ENCODE results near the gene RHOT2. TPM values are rescaled to one million over a fixed set of nuclear protein-coding genes. Genes with fewer than 3 reads are reported as not detected.

RHOT2 gene
- total RNA-seq, 1 experiment from 2014 or later: 184 TPM

GRCh38 chr16:621526-622105 lies 46.3 kb upstream of the RHOT2 start:
- Histone ChIP-seq H3K27ac (ENCODE audit: low read depth, low read length, poor library complexity, severe bottlenecking) (no peak overlapping the region), H3K27me3 (replicated peaks; ENCODE audit: insufficient read depth, low read depth, low read length, poor library complexity) (no peaks in the 10 kb centered on the region), H3K36me3 (ENCODE audit: insufficient read depth, low read length, poor library complexity, severe bottlenecking) (peaks cover 4% of the 10 kb centered on the region), H3K9me3 (ENCODE audit: low read depth, low read length, poor library complexity, severe bottlenecking) (no peaks in the 10 kb centered on the region), H3K4me1 (ENCODE audit: insufficient read depth, low read length, poor library complexity, severe bottlenecking) (peaks cover 5% of the 10 kb centered on the region), H3K4me3 (ENCODE audit: low read depth, low read length, poor library complexity, severe bottlenecking) (no peak overlapping the region)
- TF ChIP-seq CTCF (conservative IDR thresholded peaks at IDR 0.05; ENCODE audit: low read depth, low read length) (no peak), EZH2 (IDR thresholded peaks at IDR 0.05; ENCODE audit: borderline replicate concordance, low read depth, low read length, poor library complexity, severe bottlenecking) (no peak)
- intact Hi-C loops (cut with micrococcal nuclease; ENCODE audit: unreplicated experiment): no loop called here
- POLR2A ChIA-PET (ENCODE audit: low non-redundant PET): no interaction called here
- DNase-seq (ENCODE audit: low spot score): no peak
- CTCF ChIA-PET: no interaction called here
- no TSS peak for BruUV-seq (replicated peaks)

GRCh38 chr16:622920-623280 lies 45.0 kb upstream of the RHOT2 start:
- ChIA-PET CTCF (no interaction called here), POLR2A (ENCODE audit: low non-redundant PET) (no interaction called here)
- BruUV-seq (replicated peaks): no TSS peak
- Histone ChIP-seq H3K9me3 (ENCODE audit: low read depth, low read length, poor library complexity, severe bottlenecking) (no peaks in the 10 kb centered on the region), H3K36me3 (ENCODE audit: insufficient read depth, low read length, poor library complexity, severe bottlenecking) (peaks cover 4% of the 10 kb centered on the region), H3K4me3 (ENCODE audit: low read depth, low read length, poor library complexity, severe bottlenecking) (no peak overlapping the region), H3K27me3 (replicated peaks; ENCODE audit: insufficient read depth, low read depth, low read length, poor library complexity) (no peaks in the 10 kb centered on the region), H3K4me1 (ENCODE audit: insufficient read depth, low read length, poor library complexity, severe bottlenecking) (peaks cover 5% of the 10 kb centered on the region), H3K27ac (ENCODE audit: low read depth, low read length, poor library complexity, severe bottlenecking) (no peak overlapping the region)
- no peak for TF ChIP-seq EZH2 (IDR thresholded peaks at IDR 0.05; ENCODE audit: borderline replicate concordance, low read depth, low read length, poor library complexity, severe bottlenecking)
- no peak for TF ChIP-seq CTCF (conservative IDR thresholded peaks at IDR 0.05; ENCODE audit: low read depth, low read length)
- DNase-seq (ENCODE audit: low spot score): no peak
- intact Hi-C loops (cut with micrococcal nuclease; ENCODE audit: unreplicated experiment): no loop called here

GRCh38 chr16:624526-625070 lies 43.3 kb upstream of the RHOT2 start:
- POLR2A ChIA-PET (ENCODE audit: low non-redundant PET): no interaction called here
- TF ChIP-seq EZH2 (IDR thresholded peaks at IDR 0.05; ENCODE audit: borderline replicate concordance, low read depth, low read length, poor library complexity, severe bottlenecking) (no peak), CTCF (conservative IDR thresholded peaks at IDR 0.05; ENCODE audit: low read depth, low read length) (no peak)
- peaks cover 5% of the 10 kb centered on the region for H3K4me1 ChIP-seq (ENCODE audit: insufficient read depth, low read length, poor library complexity, severe bottlenecking)
- H3K4me3 ChIP-seq (ENCODE audit: low read depth, low read length, poor library complexity, severe bottlenecking): no peak overlapping the region
- H3K27ac ChIP-seq (ENCODE audit: low read depth, low read length, poor library complexity, severe bottlenecking): no peak overlapping the region
- intact Hi-C loops (cut with micrococcal nuclease; ENCODE audit: unreplicated experiment): no loop called here
- no peaks in the 10 kb centered on the region for H3K9me3 ChIP-seq (ENCODE audit: low read depth, low read length, poor library complexity, severe bottlenecking)
- no peaks in the 10 kb centered on the region for H3K27me3 ChIP-seq (replicated peaks; ENCODE audit: insufficient read depth, low read depth, low read length, poor library complexity)
- DNase-seq (ENCODE audit: low spot score): no peak
- BruUV-seq (replicated peaks): no TSS peak
- peaks cover 4% of the 10 kb centered on the region for H3K36me3 ChIP-seq (ENCODE audit: insufficient read depth, low read length, poor library complexity, severe bottlenecking)
- CTCF ChIA-PET: interaction anchor here (0.6 kb wide), 2 partner anchors 239 to 1043 kb away, joined by 3 to 9 read pairs; no protein-coding TSS in a partner anchor
